Measurements from ENCODE around the gene PMP22.
"Not testable (repeated sequence)": the region's sequence is repeated elsewhere in the genome, so short reads cannot be mapped to it uniquely, and the experiment has no call there.

The PMP22 gene

DNA sequence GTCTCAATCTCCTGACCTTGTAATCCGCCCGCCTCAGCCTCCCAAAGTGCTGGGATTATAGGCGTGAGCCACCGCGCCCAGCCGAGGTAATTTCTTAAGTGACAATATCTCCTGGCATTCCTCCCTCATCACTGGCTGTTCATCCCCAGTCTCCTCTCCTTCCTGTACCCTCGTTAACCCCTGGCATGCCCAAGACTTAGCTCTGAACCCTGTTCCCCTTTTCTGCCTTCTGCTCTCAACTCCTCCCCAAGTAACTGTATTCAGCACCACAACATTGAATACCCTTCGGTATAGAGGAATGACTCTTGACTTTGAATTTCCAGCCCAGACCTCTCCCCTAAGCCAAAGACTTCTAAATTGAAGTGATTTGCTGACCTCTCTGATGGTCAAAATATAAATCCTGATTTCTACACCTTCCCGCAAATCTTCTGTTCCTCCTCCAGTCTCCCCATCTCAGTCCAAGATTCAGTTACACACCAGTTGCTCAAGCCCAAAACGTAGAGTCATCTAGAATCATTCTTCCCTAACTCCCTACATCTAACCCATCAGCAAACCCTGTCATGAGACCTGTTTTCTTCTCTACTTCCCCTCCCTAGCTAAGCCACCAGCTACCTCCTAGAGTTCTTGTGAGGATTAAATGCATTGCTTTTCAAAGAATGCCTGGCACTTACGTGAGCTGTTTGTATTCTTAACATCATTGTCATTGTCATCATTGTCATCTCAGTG, 14.8 kb downstream of the PMP22 start:
- DNase-seq, result no peak

DNA sequence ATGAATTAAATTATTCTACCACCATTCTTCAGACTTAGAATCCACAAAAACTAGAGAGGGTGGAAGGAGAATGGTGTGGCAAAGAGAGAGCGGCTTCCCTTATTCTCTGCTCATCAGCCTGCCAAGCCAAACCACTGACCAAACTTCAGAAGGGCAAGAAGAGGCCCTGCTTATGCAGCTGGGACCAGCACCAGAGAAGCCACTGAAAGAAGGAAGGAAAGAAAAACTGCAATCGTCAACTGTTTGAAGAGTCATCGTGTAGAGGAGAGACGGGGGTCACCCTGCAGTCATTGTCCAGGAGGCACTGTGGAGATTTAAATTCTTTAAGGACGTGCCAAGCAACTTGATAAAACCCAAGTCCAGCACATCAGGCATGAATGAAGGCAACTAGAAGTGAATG, 15.6 kb downstream of the PMP22 start:
- no peak for DNase-seq

DNA sequence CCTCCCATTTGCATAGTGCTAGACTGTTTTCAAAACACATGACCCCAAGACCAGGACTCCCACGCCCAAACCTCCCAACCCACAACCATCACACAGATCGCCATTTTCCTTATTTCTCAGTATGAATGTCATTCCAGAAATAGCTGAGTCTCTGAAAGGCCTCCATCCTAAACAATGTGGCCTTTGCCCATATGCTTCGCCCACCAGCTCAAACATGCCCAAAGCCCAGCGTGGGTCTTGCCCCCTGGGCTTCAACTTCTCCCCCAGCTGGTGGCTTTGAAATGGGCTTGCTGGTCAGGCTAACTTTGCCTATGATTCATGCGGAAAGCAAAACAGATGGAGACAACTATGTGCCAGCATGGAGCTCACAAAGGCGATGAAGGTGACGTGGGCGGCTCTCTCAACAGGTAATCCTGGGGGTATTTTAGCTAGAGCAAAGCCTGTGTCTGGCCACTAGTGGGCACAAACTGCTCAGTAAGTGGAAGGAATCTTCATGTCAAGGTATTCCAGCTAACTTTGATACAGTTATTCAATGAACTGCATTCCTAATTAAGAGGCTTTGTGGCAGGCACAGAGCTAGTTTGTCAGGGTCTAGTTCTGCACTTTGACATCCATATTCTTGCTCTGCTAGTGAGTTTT, 17.1 kb downstream of the PMP22 start:
- DNase-seq, result no peak

DNA sequence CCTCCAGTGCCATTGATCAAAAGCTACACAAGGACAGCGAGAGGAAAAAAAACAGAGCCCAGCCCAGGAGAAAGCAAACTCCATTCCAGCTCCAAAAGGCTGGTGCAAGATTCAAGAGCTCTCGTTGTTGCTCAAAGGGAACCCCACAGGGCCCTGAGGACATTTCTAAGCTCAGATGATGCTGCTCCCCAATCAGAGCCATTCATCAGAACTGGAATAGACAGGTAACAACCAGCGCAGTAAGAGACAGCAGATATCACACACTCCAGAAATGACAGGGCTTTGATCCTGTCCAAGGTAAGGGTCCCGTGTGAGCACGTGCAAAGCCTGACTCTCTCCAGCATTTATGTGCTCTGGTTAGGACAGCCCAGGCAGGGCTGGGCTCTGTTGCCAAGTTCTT, 20.1 kb downstream of the PMP22 start:
- no peak for DNase-seq

DNA sequence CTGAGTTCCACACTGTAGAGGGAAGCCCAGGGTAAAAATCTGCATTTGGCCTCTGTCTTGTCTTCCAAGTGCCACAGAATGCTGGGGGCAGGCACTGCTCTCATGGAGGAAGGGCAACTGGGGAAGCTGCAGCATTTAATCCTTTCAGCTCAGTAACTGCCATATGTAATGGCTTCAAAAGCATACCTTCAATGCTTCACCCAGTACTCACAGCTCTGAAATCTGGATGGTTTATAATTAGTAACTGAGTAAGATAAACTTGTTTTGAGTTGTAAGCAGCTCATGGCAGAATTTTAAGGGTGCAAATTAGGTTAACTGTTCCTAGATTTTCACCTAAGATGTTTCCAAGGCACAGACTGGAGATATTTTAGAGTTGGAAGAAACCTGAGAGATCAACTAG, 24.5 kb downstream of the PMP22 start:
- DNase-seq, result no peak

DNA sequence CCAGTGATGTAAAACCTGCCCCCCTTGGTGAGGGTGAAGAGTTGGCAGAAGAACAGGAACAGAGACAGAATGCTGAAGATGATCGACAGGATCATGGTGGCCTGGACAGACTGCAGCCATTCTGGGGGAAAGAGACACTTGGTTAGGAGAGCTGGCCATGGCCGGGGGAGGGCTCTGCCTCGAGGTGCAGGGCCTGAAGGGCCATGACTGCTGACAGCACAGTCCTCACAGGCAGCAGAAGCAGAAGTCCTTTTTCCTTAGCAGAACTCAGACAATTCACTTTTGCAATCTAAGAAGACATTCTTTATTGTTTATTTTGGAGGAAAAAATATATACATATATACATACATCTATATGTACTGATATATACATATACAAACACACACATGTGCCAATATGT, 25.6 kb downstream of the PMP22 start:
- no peak for DNase-seq

DNA sequence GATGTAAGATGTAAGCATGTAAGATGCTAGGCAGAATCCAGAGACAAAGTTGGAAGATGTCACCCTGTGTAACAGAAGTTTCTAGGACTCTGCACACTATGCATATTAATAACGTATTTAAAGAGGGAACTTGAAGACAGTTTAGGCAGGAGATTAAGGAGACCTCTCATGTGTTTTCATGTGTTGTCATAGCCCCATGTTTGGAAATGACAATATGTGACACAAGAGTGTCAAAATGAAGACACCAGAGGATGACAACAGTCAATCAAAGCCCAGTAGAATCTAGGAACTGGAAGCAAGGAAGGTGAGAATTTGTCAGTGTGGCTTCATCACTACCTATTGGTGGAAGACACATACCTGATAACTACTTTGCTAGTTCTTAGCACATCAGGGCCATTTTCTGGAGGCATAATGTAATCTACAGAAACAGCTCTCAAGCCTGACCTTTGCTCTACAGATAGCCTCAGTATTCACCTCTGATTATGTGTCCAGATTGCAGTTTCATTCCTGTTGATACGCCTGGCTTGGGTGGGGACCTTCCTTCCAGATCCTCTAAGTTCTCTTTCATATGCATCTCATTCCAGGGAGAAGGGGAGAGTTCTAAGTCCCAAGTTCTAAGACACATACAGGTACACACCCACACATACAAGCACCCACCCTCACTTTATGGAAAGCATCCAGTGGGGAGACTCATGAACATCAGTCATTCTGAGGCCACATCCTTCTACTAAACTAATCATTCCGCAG, 26.3 kb downstream of the PMP22 start:
- DNase-seq, result no peak

DNA sequence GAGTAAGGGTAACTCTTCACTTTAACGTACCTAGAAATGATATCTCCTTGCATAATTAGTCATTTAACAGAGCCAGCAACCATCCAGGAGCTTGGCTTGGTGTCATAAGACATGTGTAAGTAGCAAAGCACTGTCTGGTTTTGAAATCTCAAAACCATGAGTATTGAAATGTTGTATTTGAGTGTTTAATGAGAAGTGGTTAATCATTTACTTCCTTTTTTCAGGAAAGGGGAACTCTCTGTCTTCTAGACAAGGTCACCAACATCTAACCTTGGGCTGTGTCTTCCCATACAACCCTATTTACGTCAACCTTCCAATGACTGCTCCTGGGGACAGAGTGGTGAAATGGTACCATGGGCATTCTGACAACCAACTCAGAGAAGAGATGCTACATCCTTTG, 27.1 kb downstream of the PMP22 start:
- no peak for DNase-seq

DNA sequence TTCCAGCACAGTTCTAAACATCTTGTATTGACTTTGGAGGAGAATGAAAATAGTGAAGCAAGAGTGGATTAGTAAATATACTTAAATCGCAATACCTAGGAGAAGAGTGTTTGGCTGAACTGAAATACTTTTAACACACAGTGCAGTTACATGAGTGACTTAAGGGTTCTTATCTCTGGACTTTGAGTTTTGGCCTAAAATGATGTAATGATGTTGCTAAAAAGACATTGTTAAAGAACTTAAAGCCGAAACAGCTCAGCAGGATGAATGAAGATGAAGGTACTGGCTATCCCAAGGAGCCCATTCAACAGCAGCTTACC, 28.1 kb downstream of the PMP22 start:
- DNase-seq, result no peak

DNA sequence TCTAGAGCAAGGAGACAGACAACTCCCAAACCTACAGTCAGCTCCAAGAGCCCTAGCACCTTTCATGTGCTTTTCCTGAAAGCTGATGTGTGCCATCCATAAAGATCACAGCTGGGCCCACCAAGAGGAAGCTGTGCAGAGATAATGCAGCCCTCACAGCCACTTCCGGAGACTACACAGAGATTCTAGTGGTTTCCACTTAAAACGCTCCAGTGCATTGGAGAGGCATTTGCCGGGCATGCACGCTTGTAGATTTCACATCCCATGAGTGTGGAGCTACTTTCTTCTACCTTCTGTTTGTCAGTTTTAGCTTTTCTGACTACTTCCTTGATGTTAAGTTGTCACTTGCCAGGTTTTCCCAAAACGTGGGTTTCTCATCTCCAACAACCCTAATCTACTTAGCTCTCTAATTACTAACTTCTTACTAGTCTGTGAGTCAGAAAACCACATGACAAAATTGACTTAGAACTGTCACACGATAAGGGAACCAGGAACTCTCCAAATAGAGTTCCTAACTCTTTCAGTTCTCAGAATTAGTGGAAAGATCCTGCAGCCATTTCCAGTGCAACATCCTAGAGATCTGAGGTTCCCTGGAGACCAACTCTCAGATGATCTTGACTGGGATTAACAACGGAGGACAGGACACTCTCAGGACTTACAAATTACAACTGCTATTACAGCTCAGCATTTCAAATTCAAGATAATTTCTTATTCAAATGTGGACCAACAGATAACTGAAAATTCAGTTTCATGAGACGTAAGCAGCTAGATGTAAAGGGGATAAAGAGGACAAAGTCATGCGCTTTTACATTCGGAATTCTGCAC, 28.6 kb downstream of the PMP22 start:
- DNase-seq, result no peak

DNA sequence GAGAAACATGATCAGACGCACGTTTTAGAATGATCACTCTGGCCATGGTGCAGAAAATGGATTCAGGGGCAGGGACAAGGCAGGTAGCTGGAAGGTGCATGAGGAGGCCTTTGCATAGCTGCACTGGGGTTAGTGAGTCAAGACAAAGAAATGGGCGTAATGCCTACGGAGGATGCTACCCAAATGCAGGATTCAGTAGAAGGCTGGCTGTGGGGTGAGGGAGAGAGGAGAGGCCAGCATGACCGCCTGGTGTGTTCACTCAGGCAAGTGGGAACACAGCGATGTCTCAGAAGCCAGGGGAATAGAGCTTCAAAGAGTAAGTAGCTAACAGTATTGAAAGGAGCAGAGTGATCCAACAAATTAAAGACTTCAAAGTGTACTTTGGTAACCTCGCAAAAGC, 31.2 kb downstream of the PMP22 start:
- DNase-seq, result no peak

DNA sequence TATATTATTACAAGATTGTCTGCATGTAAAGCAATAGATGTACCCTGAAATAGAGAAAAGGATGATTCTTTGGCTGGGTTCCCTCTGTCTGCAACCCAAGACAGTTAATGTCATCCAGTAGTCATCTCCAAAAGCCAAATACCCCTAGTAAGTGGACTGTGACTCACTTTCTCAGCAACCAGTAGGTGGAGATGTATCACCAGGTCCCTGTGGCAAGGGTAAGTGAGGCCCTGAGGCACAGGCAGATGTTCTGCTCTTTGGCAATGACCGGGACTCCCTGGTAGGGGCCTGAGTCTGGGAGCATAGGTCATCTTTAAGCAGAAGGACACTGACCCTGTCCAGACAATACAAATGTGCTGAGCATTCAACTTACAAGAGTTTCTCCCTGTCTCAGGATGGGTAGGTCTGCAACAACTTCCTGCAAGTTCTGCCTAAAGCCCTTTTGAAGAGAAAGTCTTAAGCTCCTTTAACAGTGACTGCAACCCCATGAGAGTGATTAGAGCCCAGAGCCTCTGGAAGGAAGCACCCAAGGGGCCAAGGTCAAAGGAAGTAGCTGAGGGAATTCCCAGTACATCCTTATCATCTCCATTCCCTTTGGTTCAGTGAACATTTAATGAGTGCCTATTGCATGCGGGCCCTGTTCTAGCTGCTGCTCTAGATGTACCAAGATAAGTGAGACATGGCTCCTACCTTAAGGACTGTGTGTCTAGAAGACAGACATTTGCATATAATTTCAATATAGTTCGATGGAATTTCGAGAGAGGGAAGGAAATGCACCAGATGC, 31.9 kb downstream of the PMP22 start:
- no peak for DNase-seq

DNA sequence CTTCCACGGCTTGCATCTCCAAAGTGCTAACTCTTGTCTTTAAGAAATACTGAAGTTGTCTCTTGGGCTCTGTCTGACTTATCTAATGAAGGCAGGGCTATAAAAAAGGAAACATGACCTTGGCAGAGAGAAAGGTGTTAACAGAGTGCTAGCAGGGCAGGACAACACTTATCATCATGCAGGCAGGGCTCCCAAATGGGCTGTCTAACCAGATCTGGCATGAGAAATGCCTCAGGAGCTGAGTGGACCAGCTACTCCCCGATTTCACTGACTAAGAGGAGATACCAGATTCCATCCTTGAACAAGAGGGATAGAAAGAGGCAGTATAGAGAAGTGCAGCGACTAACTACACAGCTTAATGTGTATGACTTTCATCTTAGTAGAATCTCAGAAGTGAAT, 32.6 kb downstream of the PMP22 start:
- DNase-seq, result no peak

DNA sequence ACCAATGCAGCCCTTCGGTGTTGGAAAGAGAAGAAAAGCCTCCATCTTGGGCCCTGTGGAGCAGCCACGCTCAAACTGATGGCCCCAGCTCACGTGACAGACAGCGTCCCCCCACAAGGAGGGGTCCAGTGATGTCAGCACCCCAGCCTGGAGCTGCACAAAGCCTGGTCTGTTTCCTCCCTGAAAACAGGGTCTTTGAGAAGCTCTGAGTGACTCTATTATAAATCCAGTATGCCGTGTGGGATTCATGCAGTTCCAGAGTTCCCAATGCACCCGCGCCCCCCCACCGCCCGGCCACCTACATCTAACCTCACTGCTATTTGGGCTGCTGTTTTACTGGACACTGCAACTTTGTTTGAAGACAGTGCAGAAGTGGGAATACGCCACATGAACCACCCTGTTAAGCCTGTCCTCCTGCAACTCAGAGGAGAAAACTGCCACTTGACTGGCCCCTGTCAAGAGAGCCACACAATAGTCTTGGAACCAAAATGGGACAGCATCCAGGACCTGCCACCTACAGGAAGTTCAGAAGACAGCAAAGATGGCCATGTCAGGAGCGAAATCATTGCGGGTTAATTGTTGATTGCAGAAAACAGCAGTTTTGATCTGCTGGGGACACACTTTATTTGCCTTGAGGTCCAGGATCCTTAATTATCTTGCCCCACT, 33.1 kb downstream of the PMP22 start:
- no peak for DNase-seq

DNA sequence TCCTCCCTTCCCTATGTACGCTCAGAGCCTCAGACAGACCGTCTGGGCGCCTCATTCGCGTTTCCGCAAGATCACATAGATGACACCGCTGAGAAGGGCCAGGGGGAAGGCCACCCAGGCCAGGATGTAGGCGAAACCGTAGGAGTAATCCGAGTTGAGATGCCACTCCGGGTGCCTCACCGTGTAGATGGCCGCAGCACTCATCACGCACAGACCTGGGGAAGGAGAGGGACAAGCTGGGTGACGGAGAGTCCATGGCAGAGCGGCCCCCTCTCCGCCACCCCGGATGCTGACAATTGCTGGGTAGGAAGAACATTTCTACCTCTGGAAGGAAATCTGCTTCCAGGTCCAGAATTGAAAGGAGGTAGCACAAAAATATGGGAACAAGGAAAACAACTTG, 34.3 kb downstream of the PMP22 start:
- DNase-seq, result no peak

DNA sequence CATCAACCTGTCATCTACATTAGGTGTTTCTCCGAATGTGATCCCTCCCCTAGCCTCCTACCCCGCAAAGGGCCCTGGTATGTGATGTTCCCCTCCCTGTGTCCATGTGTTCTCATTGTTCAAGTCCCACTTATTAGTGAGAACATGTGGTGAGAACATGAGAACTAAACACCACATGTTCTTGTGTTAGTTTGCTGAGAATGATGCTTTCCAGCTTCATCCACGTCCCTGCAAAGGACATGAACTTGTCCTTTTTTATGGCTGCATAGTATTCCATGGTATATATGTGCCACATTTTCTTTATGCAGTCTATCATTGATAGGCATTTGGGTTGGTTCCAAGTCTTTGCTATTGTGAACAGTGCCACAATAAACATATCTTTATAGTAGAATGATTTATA, 43.3 kb downstream of the PMP22 start:
- DNase-seq, result not testable (repeated sequence)

DNA sequence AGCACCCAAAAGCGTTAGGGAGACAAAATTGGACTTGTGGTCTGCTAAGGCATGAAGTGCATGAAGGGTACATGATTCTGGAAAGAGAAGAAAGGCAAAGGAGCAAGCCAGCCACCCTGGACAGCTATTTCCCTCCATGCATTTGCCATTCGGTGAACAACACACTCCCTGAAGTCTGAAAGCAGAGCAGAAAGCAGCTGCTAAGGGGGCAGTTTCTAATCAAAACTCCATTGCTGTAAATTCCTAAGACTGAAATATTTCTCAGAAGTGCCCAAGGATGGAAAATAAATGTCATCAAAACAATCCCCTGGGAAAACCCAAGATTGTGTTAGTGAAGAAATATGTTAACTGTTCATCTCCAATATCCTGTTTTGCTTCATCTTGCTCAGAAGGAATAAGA, 44.3 kb downstream of the PMP22 start:
- no peak for DNase-seq

DNA sequence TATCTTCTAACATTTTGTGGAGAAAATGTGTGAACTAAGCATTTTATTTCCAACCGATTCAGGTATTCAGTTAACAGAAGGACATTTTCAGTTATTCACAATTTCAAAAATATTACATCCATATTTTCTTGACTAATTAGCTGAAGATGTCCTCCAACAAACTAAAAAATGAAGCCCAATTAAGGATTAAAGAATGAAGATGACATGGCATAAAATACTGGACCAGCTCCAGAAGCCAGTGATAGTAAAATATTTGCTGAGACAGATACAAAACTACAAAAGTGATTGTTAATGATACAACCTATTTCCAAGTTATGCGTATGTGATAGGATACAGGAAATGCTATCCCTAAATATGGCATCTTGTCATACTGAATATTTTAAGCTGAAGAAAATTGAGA, 48.6 kb downstream of the PMP22 start:
- no peak for DNase-seq

DNA sequence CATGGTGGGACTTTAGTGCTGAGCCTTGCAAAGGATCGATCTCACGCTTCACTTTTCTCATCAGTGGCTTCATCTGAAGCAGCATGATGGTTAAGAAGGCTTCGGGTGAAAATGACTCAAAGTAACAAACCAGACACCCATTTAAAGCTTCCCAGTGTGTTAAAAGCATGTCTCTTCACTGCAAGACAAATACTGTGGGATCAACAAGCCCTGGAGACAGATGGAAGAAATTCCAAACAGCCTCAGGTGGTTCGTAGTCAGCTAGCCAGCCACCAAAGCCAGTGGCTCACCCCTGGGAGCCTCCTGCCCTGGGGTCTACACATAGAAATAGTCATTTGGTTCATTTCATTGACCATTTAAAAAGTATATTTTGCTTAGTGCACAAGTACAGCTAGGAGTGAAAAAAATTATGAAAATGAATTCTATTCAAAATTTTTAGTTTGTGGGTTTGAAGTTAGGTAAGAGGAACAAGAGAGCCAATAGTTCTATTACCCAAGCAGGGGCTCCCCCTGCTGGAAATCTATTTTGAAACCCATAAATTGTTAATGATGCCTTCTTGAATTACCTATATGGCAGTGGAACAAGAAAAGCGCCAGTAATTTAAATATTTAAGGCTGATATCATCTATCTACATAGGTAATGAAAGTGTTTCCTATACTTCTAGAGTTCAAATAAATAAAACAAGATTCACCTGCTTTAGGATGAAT, 51.6 kb downstream of the PMP22 start:
- no peak for DNase-seq

DNA sequence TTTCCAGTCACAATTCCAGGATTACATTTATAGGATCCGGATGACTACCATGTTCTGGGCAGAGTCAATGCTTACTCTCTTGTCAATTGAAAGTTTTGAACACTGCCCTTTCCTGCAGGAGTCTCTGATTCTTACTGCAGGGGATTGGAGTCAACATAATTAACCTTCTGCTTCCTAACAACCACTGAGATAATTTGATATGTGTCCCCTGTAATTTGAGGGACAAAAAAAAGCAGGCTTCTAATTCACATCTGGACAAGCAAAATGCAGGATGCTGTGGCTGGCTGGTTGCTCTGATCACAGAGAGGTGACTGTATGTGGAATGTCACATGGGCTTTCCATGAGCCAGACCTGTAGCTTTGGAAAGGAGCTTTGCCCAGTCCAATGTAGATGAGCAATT, 54.9 kb downstream of the PMP22 start:
- DNase-seq, result no peak

DNA sequence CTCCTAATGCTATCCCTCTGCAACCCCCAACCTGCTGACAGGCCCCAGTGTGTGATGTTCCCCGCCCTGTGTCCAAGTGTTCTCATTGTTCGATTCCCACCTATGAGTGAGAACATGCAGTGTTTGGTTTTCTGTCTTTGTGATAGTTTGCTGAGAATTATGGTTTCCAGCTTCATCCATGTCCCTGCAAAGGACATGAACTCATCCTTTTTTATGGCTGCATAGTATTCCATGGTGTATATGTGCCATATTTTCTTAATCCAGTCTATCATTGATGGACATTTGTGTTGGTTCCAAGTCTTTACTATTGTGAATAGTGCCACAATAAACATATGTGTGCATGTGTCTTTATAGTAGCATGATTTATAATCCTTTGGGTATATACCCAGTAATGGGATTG, 62.1 kb downstream of the PMP22 start:
- not testable (repeated sequence) for DNase-seq

DNA sequence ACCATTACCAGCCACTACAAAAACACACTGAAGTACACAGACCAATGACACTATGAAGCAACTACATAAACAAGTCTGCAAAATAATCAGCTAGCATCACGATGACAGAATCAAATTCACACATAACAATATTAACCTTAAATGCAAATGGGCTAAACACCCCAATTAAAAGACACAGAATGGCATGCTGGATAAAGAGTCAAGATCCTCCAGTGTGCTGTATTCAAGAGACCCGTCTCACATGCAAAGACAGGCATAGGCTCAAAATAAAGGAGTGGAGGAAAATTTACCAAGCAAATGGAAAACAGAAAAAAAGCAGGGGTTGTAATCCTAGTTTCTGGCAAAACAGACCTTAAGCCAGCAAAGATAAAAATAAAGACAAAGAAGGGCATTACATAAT, 64.6 kb downstream of the PMP22 start:
- not testable (repeated sequence) for DNase-seq
